SK-N-SH (cell line): Measurements from ENCODE around the gene TCTN1. TPM values are rescaled to one million over a fixed set of nuclear protein-coding genes. Genes with fewer than 3 reads are reported as not detected.

Experiments
- CTCF ChIA-PET: fragments of 300-600, 350-600 bp; formaldehyde crosslinking; extraction: SDS; loops from one replicate; lab custom pipeline; 2021; lab: Yijun Ruan, JAX
- POLR2A ChIA-PET: fragments of 350-600 bp; sonication (Branson Sonifier 250); formaldehyde crosslinking; extraction: SDS; loops from one replicate; lab custom pipeline; 2020; ENCODE audit warnings: antibody characterized with exemption, inconsistent platforms; lab: Yijun Ruan, JAX
- DNase-seq: peaks from one replicate; pipeline ENCODE4 v3.0.0; 2012
- H2AFZ ChIP-seq: fragments of 200-600 bp; sonication (generic); 2 replicates; pipeline ENCODE4 v1.8.1; 2016; ENCODE audit warnings: antibody characterized with exemption, mild to moderate bottlenecking, low read depth
- H3F3A ChIP-seq: fragments of 200-600 bp; sonication (generic); replicated peaks from 2 replicates; pipeline ENCODE3; 2016; ENCODE audit warnings: antibody characterized with exemption, mild to moderate bottlenecking; ENCODE audit not compliant: insufficient read depth
- H3K27ac ChIP-seq, 2 experiments: fragments of 200-500 bp in 1 of 2; fragments of 200-600 bp in 1 of 2; sonication (Bioruptor generic) in 1 of 2; sonication (generic), shearing (Covaris generic) in 1 of 2; 2 replicates each; pipeline versions ENCODE4 v1.5.1 to v1.6.1; 2014 to 2016; ENCODE audit warnings: low read depth in 2 of 2, inconsistent platforms in 1 of 2, low read length in 1 of 2, mild to moderate bottlenecking in 1 of 2, mixed read lengths in 1 of 2
- H3K27me3 ChIP-seq: fragments of 200-600 bp; sonication (generic), shearing (Covaris generic); 2 replicates; pipeline ENCODE4 v1.6.1; 2016; ENCODE audit warnings: mixed run types; ENCODE audit not compliant: insufficient read depth
- H3K36me3 ChIP-seq, 2 experiments: fragments of 200-500 bp in 1 of 2; fragments of 200-600 bp in 1 of 2; sonication (Bioruptor generic) in 1 of 2; sonication (generic) in 1 of 2; replicated peaks in 1 of 2; 2 replicates each; pipeline versions ENCODE3 to v1.5.1; 2014 to 2016; ENCODE audit warnings: low read length in 1 of 2, mild to moderate bottlenecking in 1 of 2; ENCODE audit not compliant: insufficient read depth in 2 of 2, control insufficient read depth in 1 of 2
- H3K4me1 ChIP-seq, 2 experiments: fragments of 200-500 bp in 1 of 2; fragments of 200-600 bp in 1 of 2; sonication (Bioruptor generic) in 1 of 2; sonication (generic), shearing (Covaris generic) in 1 of 2; 2 replicates each; pipeline versions ENCODE4 v1.5.1 to v1.6.1; 2014 to 2016; ENCODE audit warnings: low read depth in 1 of 2, low read length in 1 of 2, mixed run types in 1 of 2; ENCODE audit not compliant: insufficient read depth in 2 of 2, control insufficient read depth in 1 of 2
- H3K4me2 ChIP-seq: fragments of 200-600 bp; sonication (generic), shearing (Covaris generic); 2 replicates; pipeline ENCODE4 v1.6.1; 2017; ENCODE audit warnings: mixed run types
- H3K4me3 ChIP-seq, 2 experiments: fragments of 200-500 bp in 1 of 2; fragments of 200-600 bp in 1 of 2; sonication (Bioruptor generic) in 1 of 2; sonication (generic), shearing (Covaris generic) in 1 of 2; 2 replicates each; pipeline versions ENCODE4 v1.5.1 to v1.8.1; 2014 to 2016; ENCODE audit warnings: low read depth in 2 of 2, inconsistent platforms in 1 of 2, low read length in 1 of 2, mild to moderate bottlenecking in 1 of 2, mixed read lengths in 1 of 2, moderate library complexity in 1 of 2
- H3K79me2 ChIP-seq: fragments of 200-600 bp; sonication (generic); 2 replicates; pipeline ENCODE4 v1.8.1; 2017; ENCODE audit warnings: mild to moderate bottlenecking; ENCODE audit not compliant: insufficient read depth
- H3K9ac ChIP-seq: fragments of 200-600 bp; sonication (generic); 2 replicates; pipeline ENCODE4 v1.6.1; 2017; ENCODE audit warnings: mixed run types
- H3K9me2 ChIP-seq: fragments of 200-600 bp; sonication (generic); 2 replicates; pipeline ENCODE4 v1.6.1; 2017; ENCODE audit warnings: mixed run types
- H3K9me3 ChIP-seq: fragments of 200-600 bp; sonication (generic); 2 replicates; pipeline ENCODE4 v1.6.1; 2017; ENCODE audit warnings: mixed run types, mild to moderate bottlenecking, moderate library complexity
- H4K20me1 ChIP-seq: fragments of 200-600 bp; sonication (generic); 2 replicates; pipeline ENCODE4 v1.6.1; 2017; ENCODE audit warnings: mild to moderate bottlenecking, mixed run types; ENCODE audit not compliant: insufficient read depth
- CHD2 ChIP-seq: fragments of 150-350 bp; IDR thresholded peaks from 2 replicates; pipeline ENCODE4 v1.6.1; 2018; ENCODE audit warnings: low read length; ENCODE audit not compliant: partially characterized antibody
- ELF1 ChIP-seq: IDR thresholded peaks from 2 replicates; pipeline ENCODE4 v1.4.0; 2012
- EP300 ChIP-seq, 2 experiments: IDR thresholded peaks; 2 replicates each; pipeline versions ENCODE4 v1.4.0 to v1.6.1; 2012; ENCODE audit warnings: borderline replicate concordance in 1 of 2, low read depth in 1 of 2, low read length in 1 of 2
- GABPA ChIP-seq: IDR thresholded peaks from 2 replicates; pipeline ENCODE4 v1.4.0; 2012; ENCODE audit warnings: low read depth, mild to moderate bottlenecking
- MAX ChIP-seq: IDR thresholded peaks from 2 replicates; pipeline ENCODE4 v1.4.0; 2012; ENCODE audit warnings: low read depth
- MXI1 ChIP-seq: IDR thresholded peaks from 2 replicates; pipeline ENCODE4 v1.6.1; 2012; ENCODE audit warnings: mild to moderate bottlenecking, low read depth, low read length, improper control_type of control experiment
- NRF1 ChIP-seq: IDR thresholded peaks from 2 replicates; pipeline ENCODE4 v1.6.1; 2012; ENCODE audit warnings: low read depth, mild to moderate bottlenecking, low read length
- PBX3 ChIP-seq: IDR thresholded peaks from 2 replicates; pipeline ENCODE4; 2012
- POLR2AphosphoS5 ChIP-seq: IDR thresholded peaks from 2 replicates; pipeline ENCODE4 v1.6.1; 2012; ENCODE audit warnings: low read depth, low read length
- RAD21 ChIP-seq: IDR thresholded peaks from 2 replicates; pipeline ENCODE4 v1.6.1; 2012; ENCODE audit warnings: mild to moderate bottlenecking, low read length
- RFX5 ChIP-seq: IDR thresholded peaks from 2 replicates; pipeline ENCODE4 v1.6.1; 2012; ENCODE audit warnings: mild to moderate bottlenecking, improper control_type of control experiment, low read length
- RXRA ChIP-seq: IDR thresholded peaks from 2 replicates; pipeline ENCODE4 v1.4.0; 2012; ENCODE audit warnings: low read depth, mild to moderate bottlenecking, borderline replicate concordance
- SIN3A ChIP-seq: IDR thresholded peaks from 2 replicates; pipeline ENCODE4 v1.6.1; 2012; ENCODE audit warnings: low read depth, mild to moderate bottlenecking, low read length, moderate library complexity, borderline replicate concordance
- TAF1 ChIP-seq: IDR thresholded peaks from 2 replicates; pipeline ENCODE4 v1.6.1; 2012; ENCODE audit warnings: low read depth, mild to moderate bottlenecking, low read length, moderate library complexity, borderline replicate concordance
- TCF12 ChIP-seq: IDR thresholded peaks from 2 replicates; pipeline ENCODE4 v1.4.0; 2012
- USF2 ChIP-seq: fragments of 150-350 bp; IDR thresholded peaks from 2 replicates; pipeline ENCODE4 v1.6.1; 2017; ENCODE audit warnings: antibody characterized with exemption, low read length, low read depth, borderline replicate concordance
- ZBTB33 ChIP-seq: IDR thresholded peaks from 2 replicates; pipeline ENCODE4 v1.4.0; 2012; ENCODE audit warnings: low read depth, borderline replicate concordance
- WGBS: methylation state at CpG from one replicate; pipeline ENCODE4 v1.1.6; 2017; ENCODE audit warnings: low lambda C conversion rate; 5-methylcytosine and 5-hydroxymethylcytosine counted together
- polyA plus RNA-seq, 3 experiments: library from polyadenylated mRNA; depleted of rRNA; stranded (reverse); fragments of >200 nt; gene quantifications; 2 replicates each; pipeline ENCODE4 v1.2.3, GENCODE V29; 2012

The TCTN1 gene
- 40.2 and 43.2 TPM in 2 replicates for polyA plus RNA-seq (2012; rRNA removed)
- 45.6 and 47.0 TPM in 2 replicates for polyA plus RNA-seq (2012; cell fraction: cytosol; rRNA removed)
- 110 and 120 TPM in 2 replicates for polyA plus RNA-seq (2012; cell fraction: nucleus; rRNA removed)

GRCh38 chr12:110613771-110614684 lies at the start of gene TCTN1:
Gene TCTN1 (plus strand): TSS chr12:110614129. CDS start chr12:110614183, 54 bp downstream.
- TF ChIP-seq PBX3 (peak; percentile 23; the same call in 1 of the 2 replicates), NRF1 (no peak), CHD2 (peak; percentile 98), ZBTB33 (peak; percentile 94), USF2 (no peak), TAF1 (peak; percentile 45; the same call in 1 of the 2 replicates), RFX5 (no peak), SIN3A (peak; percentile 93; the same call in 1 of the 2 replicates), GABPA (no peak), TCF12 (no peak), MAX (peak; percentile 69), POLR2AphosphoS5 (peak; percentile 91), RXRA (no peak), EP300 (IDR thresholded peaks at IDR 0.05; ENCODE audit: borderline replicate concordance in 1 of 2, low read depth in 1 of 2, low read length in 1 of 2) (peak in 1 of 2 experiments; percentile 46; a peak in 2 of 4 replicates), RAD21 (no peak), ELF1 (0 out of 2 replicates have a peak, but pooled peaks have one; percentile 30), MXI1 (peak; percentile 94)
- no peaks in the 10 kb centered on the region for H3F3A ChIP-seq
- H3K36me3 ChIP-seq, result no peaks in the 10 kb centered on the region
- H3K4me1 ChIP-seq, result peaks cover 2 to 12% of the 10 kb centered on the region in 2 experiments; a peak in 3 of 4 replicates
- DNase-seq, result peak; percentile 98
- H2AFZ ChIP-seq, result peak within 1 kb of the TSS; percentile 89
- H3K9ac ChIP-seq, result peak within 1 kb of the TSS; percentile 76
- POLR2A ChIA-PET, result interaction anchor here (0.5 to 1.5 kb wide), 6 partner anchors 19 to 188 kb away, joined by 3 to 8 read pairs (median 4); partner anchors contain the start of genes FAM216A, GPN3 and PPP1CC
- no peaks in the 10 kb centered on the region for H3K9me2 ChIP-seq
- CTCF ChIA-PET, result interaction anchor here (0.7 to 4.3 kb wide), 6 partner anchors 10 to 274 kb away, joined by 3 to 30 read pairs (median 5); partner anchors contain the start of gene ARPC3
- H3K4me2 ChIP-seq, result peak within 1 kb of the TSS; percentile 94
- no peaks in the 10 kb centered on the region for H4K20me1 ChIP-seq
- H3K27ac ChIP-seq, result peak within 1 kb of the TSS; percentile 4 to 46; a peak in 2 of 4 replicates
- H3K79me2 ChIP-seq, result peaks cover 12% of the 10 kb centered on the region
- no peaks in the 10 kb centered on the region for H3K9me3 ChIP-seq
- peak within 1 kb of the TSS; percentile 64 to 70 for H3K4me3 ChIP-seq
- WGBS, result under 1% methylated on average over 32 of the region's 60 CpGs
- H3K27me3 ChIP-seq, result no peaks in the 10 kb centered on the region
